Activated CD4-positive, alpha-beta T cell treated with anti-CD3 and anti-CD28 coated beads for 48 hours (primary cell): ENCODE measurements around the gene KIF9.
"Not testable (repeated sequence)": the region's sequence is repeated elsewhere in the genome, so short reads cannot be mapped to it uniquely, and the experiment has no call there.

Source experiments
- DNase-seq: peaks from one replicate; pipeline ENCODE4 v3.0.0-alpha.2; 2020

Gene KIF9

DNA sequence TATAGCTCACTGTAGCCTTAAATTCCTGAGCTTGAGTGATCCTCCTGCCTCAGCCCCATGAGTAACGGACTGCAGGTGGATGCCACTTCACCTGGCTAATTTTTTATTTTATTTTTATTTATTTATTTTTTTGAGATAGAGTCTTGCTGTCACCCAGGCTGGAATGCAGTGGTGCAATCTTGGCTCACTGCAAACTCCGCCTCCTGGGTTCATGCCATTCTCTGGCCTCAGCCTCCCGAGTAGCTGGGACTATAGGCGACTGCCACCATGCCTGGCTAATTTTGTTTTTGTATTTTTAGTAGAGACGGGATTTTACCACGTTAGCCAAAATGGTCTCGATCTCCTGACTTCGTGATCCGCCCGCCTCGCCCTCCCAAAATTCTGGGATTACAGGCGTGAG, 102.6 kb downstream of the KIF9 start:
- DNase-seq, result not testable (repeated sequence)
